Pons (tissue), 1 donor: ENCODE data around the gene OSBPL9.
"Not testable (repeated sequence)": the region's sequence is repeated elsewhere in the genome, so short reads cannot be mapped to it uniquely, and the experiment has no call there.

Source experiments
- DNase-seq: peaks from one replicate; pipeline ENCODE4 v3.0.0-alpha.2; 2016; ENCODE audit warnings: low spot score

Gene OSBPL9

DNA sequence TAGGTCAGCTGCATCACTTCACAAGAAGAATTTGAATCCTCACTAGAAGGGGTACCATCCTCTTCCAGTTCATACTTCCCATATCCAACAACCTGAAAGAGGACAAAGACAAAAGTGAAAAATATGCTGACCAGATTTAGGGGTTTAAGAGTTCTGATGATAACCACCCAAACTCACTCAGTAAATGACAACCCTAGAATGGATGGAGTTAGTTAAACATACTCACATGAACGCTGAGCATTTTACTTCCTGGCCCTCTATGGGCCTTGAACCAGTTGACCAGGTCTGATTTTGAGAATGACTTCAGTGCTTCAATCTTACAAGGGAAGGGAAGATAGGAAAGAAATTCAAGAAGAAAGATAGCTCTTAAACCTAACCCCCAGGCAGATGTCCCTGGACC is 172.4 kb downstream of the OSBPL9 start:
- DNase-seq: no peak

DNA sequence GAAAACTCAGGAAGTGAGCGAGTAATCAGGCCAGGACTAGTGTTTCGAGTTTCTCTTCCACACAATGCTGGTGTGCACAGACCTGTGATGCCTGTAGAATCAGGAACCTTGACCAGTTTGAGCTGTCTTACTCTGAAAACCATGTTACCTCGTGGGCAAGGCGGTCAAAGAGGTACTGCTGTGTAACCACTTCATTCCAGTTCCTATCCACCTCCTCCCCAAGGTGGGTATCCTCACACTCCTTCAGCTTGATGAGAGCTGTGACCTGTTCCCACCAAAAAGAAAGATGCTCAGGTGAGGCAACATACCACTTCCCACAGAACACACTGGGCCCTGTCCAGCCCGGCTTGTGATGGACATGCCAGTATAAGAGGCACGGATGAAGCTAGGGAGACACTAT is 173.5 kb downstream of the OSBPL9 start:
- DNase-seq: no peak

DNA sequence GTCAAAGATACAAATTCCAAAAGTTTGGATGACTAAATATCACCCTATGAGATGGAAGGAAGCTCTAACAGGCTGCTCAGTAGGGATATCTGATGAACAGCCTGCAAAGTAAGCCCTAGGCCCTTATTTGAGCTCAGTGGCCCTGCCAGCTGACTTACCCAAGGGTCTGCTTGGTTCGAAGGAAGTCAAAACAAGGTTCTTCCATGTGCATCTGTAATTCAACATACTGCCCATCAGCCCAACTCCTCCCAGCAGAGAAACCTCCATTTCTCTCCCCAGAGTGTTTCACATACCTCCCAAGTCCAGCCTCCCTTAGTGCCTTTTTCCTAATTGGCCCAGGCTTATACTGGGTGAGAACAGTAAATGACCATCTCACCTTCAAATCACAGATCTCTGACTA is 175.0 kb downstream of the OSBPL9 start:
- DNase-seq: no peak

DNA sequence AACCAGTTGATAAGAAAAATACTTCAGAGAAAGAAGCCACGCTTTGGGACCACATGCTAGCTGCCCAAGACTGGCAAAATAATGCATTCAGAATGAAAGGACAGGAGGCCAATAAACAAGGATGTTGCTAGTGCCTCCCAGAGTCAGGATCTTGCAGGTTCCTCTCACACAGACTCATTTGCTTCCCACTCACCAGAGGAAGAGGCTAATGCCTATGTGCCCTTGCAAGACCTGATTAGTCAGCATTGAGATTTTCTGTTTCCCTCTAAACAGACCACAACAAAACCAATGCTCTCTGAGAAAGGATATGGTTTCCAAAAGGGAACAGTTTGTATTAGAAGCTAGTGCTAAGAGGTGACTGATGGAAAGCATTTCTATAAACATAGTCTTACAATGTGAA is 176.0 kb downstream of the OSBPL9 start:
- DNase-seq: peak; percentile 54

DNA sequence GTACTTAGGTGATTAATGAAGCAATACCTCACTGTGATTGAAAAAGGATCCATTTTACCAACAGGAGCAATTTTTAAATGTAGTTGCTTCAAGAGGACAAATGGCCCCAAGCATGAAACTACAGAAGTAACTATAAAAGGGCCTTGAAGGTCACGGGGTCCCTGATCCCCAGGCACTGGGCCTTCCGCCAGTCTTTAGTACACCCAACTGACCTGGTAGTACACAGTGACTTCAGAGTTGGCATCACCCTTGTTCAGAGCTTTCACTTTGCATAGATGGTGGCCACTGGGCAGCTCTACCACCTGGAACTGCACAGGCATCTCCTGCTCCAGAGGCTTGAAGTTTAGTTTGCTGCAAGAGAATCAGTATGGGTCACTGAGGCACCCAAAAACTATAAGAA is 177.4 kb downstream of the OSBPL9 start:
- no peak for DNase-seq

DNA sequence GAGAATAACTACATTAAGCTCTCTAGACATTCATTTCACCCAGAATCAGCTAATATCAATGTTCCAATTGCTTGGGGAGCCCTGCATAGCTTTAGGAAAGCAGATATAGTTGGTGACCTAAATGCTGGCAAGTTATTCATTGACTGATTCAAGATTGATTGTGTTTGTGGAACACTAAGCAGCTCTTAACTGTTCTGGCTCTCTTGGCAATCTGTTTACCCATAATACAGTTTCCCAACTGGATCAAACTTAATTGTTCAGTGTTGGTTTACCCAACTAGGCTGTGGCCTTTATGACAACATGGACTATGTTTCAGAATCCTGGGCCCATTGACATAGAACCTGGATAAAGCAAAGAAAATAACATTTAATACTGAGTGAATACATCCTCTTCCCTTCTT is 178.0 kb downstream of the OSBPL9 start:
- DNase-seq: no peak

DNA sequence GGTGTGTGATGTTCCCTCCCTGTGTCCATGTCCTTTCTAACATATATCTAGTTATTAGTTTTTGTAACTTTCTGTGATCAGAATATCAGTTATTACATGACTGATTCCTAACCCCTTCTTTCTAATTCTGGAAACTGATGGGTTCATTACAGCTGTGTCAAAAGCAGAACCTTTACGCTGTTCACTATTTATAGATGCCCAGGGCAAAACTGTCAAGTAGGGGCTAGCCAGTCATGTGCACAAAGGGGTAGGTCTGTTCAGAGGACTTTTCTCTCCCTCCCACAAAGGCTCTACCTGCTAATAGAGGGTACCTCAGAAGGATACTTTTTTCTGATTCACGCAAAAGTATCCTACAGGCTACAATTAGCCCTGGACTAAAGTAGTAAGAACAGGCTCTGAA is 182.5 kb downstream of the OSBPL9 start:
- DNase-seq: no peak

DNA sequence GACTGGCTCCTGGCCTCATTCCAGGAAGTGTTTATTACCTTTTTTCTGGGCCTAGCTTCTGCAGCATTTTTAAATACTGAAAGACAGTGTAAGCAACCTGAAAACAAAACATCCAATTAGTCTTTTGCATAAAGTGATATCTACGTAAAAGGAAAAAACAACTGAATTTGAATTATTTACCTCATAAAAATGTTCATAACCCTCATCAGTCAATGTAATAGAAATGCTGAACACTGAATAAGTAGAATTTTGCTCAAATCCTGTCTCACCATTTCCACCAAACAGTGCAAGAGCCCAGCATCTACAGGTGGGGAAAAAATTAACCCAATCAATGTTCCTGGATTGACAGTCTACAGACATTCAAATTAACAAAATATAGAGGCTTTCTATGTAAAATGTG is 197.6 kb downstream of the OSBPL9 start:
- DNase-seq: no peak

DNA sequence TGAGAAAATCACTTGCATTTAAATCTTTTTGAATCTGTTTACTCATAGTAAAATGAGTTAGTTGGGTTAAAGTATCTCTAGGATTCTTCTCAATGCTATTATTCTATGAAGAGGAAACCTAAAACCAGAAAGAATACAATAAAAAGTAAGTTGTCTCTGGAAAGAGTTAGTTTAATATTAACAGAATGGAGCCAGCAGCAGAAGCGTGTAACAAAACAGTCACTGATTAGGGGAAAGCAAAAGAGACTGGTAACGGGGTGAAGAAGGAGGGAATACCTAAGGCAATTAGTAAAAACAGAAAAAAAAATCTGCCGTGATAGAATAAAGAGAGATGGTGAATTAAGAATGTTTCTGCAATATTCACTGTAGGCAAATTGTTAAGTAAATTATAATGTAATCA is 201.6 kb downstream of the OSBPL9 start:
- no peak for DNase-seq

DNA sequence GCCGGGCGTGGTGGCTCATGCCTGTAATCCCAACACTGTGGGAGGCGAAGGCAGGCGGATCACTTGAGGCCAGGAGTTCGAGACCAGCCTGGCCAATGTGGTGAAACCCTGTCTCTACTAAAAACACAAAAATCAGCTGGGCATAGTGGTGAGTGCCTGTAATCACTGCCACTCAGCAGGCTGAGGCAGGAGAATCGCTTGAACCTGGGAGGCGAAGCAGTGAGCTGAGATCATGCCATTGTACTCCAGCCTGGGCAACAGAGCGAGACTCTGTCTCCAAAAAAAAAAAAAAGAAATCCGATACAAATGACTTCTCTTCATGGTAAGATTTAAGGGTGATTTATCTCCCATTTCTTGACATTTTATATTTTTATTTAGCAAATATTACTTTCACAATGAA is 202.1 kb downstream of the OSBPL9 start:
- not testable (repeated sequence) for DNase-seq

DNA sequence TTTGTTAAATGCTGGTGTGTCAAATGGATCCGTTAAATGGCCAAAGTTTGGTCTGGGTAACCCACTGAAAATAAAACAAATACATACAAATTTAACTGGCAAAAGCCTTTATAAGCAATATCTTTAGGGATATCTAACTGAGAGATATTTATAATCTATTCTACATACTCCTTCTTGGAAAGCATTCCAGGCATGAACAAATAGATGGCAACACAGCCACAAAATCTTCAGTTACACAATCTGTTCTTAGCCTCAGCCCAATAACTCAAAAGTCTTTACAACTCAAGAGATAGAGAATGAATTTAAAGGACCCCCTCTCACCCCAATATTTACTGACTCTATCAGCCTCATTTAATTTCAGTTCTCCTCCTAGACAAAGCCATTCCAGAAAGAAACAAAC is 202.9 kb downstream of the OSBPL9 start:
- no peak for DNase-seq

DNA sequence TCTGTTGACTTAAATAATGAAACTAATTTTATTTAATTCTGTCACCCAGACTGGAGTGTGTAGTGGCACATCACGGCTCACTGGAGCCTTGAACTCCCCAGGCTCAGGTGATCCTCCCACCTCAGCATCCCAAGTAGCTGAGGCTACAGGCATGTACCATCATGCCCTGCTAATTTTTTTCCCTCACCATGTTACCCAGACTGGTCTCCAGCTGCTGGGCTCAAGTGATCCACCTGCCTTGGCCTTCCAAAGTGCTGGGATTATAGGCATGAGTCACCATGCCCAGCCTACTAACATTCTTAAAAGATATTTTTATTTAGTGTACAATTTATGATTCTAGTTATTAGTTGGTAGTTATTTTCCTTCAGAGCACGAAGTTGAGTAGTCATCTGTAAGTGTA is 212.2 kb downstream of the OSBPL9 start:
- DNase-seq: no peak

DNA sequence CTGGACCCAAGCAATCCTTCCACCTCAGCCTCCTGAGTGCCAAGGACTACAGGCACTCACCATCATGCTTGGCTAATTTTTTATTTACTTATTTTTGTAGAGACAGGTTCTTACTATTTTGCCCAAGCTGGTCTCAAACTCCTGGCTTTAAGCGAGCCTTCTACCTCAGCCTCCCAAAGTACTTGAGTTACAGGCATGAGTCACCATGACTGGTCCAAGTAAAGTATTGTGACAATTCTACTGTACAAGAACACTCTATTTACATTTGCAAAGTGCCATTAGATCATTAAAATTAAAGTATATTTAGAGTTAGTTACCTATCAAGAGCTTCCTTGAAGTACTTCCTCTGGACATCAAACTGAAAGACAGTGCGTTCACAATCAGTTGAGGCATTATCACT is 216.8 kb downstream of the OSBPL9 start:
- DNase-seq: no peak

DNA sequence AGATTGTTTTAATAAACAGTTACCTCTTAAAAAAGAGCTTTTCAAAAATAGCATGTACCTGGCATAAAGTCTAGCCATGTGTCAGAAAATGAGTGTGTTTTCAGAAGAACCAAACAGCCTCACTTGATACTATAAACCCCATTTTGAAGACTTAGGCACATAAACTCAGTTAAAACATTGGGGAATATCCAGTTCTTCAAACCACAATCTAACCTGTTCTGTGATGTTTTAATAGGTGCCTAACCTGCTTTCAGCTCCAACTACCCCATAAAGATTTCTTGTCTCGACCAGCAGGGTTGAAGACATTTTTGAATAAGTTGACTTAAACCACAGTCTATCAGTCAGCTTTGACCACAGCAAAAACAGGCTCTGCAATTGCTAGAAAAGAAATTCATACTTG is 220.4 kb downstream of the OSBPL9 start:
- no peak for DNase-seq
